ENCODE data around the gene MIPOL1.

MIPOL1 gene

GRCh38 chr14:37594971-37595808 is 397.5 kb downstream of the MIPOL1 start, which contains the start of the genes FOXA1 and TTC6:
Gene FOXA1, minus strand, starts transcription at chr14:37595249. Its CDS starts 277 bp downstream, at chr14:37594972.
Gene TTC6, plus strand, starts transcription at chr14:37595629. Its CDS starts 26,436 bp downstream, at chr14:37622065.
- peak within 1 kb of the TSS; percentile 56 for H3K4me3 ChIP-seq (ENCODE audit: low read depth, low read length)
- TF ChIP-seq CTCF (IDR thresholded peaks at IDR 0.05; ENCODE audit: low read depth, low read length) = no peak
- DNase-seq (ENCODE audit: low read depth, low spot score) = no peak
- in situ Hi-C loops (cut with HindIII; ENCODE audit: low sequenced_read_pairs) = no loop called here

DNA sequence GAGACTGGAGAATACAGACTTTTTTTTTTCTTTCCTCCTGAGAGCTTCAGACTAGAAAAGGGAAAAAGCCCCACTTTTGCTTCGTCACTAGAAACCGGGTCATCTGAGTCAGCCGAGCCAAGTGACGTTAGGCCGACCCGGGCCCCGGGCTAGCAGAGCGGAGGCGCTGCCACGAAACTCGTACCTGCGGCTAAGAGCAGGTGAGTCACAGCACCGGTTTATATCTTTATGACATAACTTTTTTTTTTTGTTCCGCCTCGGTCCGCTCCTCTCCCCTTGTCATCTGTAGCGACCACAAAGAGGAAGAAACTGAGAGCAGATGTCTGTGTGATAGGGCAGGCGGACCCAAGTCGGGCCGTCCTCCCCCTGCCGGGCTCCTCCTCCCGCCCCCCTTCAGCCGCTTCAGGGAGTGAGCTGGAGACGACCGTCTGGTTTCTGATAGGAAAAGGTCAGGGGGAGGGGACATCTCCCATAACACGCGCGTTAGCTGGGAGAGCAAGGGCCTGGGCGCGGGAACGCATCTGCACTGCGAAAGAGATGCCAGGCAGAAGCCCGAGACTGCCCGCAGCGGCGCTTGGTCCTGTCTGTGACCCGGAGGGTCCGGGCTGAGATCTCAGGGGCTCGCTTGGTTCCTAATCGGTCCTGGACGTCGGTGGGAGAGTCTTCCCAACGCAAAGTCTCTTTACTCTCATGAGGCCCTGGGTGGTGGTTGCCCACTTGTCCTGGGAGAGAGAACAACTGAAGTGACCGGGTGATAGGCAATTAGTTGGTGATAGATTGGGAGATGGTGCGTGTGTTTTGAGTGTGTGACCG is 398.3 kb downstream of the MIPOL1 start:
- in situ Hi-C loops (cut with HindIII; ENCODE audit: low sequenced_read_pairs) = no loop called here
- peak overlapping the region; percentile 27 for H3K4me3 ChIP-seq (ENCODE audit: low read depth, low read length)
- no peak for DNase-seq (ENCODE audit: low read depth, low spot score)
- TF ChIP-seq CTCF (IDR thresholded peaks at IDR 0.05; ENCODE audit: low read depth, low read length) = no peak

GRCh38 chr14:37596790-37597472 is 399.2 kb downstream of the MIPOL1 start:
- TF ChIP-seq CTCF (IDR thresholded peaks at IDR 0.05; ENCODE audit: low read depth, low read length) = no peak
- DNase-seq (ENCODE audit: low read depth, low spot score) = no peak
- no peak overlapping the region for H3K4me3 ChIP-seq (ENCODE audit: low read depth, low read length)
- in situ Hi-C loops (cut with HindIII; ENCODE audit: low sequenced_read_pairs) = no loop called here

DNA sequence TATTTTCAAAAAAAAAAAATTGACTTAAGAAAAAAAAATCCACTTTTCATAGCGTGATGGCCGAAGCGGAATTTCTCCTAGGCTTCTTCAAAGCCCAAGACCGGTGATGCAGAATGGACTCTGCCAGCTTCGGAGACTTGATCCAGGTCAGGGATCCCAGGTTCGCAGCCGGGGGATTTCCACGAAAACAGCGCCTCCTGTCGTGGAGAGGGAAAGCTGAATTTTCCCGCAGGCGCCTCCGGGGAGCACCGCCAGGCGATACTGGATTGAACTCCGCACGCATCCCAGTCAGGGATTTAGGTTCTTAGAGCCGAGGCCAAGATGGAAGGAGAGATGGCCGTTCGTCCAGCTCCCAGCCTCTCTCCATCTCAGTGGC is 399.8 kb downstream of the MIPOL1 start:
- in situ Hi-C loops (cut with HindIII; ENCODE audit: low sequenced_read_pairs) = no loop called here
- no peak overlapping the region for H3K4me3 ChIP-seq (ENCODE audit: low read depth, low read length)
- TF ChIP-seq CTCF (IDR thresholded peaks at IDR 0.05; ENCODE audit: low read depth, low read length) = peak; percentile 59
- DNase-seq (ENCODE audit: low read depth, low spot score) = no peak

DNA sequence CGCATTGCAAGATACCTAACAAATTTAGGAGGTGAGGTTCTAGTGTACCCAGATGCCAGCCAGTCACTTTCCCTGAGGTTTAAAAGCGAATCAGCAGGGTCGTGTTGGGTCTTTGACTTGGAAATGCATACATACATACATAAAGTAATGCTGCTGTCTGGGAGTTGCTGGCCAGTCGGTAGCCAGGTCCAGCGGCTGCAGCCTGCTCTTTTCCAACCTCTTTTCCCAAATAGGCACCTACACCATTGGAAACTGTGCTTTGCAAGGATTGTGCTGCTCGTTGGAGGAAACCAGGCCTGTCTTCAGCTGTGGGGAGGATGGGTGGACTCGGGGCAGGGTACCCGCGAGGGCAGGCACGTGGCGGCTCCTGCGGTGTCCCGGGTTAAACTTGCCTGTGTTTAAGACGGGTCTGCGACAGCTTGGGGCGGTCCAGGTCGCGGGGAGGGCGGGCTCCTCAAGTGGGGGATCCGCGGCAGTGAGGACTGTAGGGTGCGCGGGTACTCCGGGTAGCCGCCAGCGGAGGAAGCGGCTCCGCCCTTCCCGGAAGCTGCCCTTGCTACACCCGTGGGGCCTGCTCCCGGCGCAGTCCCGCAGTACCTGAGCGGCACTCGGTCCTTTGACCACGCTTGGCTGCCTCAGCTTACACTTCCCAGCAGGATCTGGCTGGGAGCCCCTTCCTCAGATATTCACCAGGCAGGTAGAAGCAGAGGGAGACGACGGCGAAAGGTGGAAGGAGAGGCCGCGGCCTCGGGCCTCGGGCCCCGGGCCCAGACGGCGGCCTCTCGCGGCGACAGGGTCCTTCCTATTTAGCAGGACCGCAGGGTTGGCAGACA is 400.4 kb downstream of the MIPOL1 start:
- no peak overlapping the region for H3K4me3 ChIP-seq (ENCODE audit: low read depth, low read length)
- no peak for DNase-seq (ENCODE audit: low read depth, low spot score)
- in situ Hi-C loops (cut with HindIII; ENCODE audit: low sequenced_read_pairs) = no loop called here
- no peak for TF ChIP-seq CTCF (IDR thresholded peaks at IDR 0.05; ENCODE audit: low read depth, low read length)
